HG02798 (cell line): ENCODE results near the gene PAQR6.

Experiments
- ATAC-seq: cut with Tn5 transposase; IDR thresholded peaks from one replicate; pipeline ENCODE4 v1.9.1; 2021; ENCODE audit warnings: mild to moderate bottlenecking; ENCODE audit not compliant: unreplicated experiment, poor library complexity

PAQR6 gene

GRCh38 chr1:156266051-156266450, 18.2 kb upstream of the PAQR6 start:
- ATAC-seq = no peak

DNA sequence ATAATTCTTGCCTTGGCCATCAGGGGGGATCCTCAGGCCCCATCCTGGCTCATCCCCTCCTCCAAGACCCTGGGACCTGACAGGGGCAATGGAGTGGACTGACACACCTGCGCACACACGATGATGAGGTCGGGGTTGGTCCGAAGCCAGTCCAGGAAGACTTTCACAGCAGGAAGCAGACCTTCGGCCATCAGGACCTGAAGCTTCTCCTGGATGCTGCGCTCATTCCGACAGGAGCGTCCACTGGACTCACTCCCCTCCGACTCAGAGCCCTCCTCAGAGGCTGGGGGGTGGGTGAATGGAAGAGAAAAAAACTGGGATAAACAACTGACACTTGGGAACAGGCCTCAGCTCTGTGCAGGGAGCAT, 15.4 kb upstream of the PAQR6 start:
- ATAC-seq = no peak

DNA sequence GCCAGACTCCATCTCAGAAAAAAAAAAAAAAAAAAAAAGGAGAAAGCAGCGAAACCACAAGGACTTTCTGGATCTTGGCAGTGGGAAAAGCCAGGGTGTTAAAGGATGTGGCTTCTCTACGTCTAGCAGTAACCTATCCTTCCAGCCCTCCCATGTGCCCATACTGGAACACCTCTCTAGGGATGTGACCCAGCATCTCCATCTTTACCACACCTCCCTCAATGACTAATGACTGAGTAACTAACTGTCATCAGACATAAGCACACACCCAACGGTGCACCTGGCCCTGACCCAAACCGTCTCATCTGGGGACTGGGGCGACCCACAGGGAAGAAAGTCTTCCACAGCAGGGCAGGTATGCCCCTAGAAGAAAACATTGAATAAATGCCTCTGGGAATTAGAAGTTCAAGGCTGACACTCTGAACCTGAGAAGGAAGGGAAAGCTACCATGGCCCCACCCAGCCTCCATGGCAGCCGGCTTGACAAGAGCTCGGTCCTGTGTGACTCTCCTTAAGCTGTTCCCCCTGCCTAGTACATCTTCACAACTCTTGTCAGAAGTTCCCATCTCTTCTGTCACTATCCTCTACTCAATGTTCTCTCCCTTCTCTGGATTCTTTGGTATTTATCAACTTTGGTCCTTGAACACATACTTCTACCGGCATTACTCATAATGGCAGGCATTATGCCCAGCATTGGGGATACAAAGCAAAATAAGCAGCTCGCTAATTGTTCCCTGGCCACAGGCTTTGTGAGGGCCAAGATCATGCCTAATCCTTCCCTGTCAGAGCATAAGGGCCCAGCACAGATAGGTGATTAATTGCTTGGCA, 14.8 kb upstream of the PAQR6 start:
- no peak for ATAC-seq

GRCh38 chr1:156260896-156261295, 13.0 kb upstream of the PAQR6 start:
- no peak for ATAC-seq

GRCh38 chr1:156259805-156260204, 11.9 kb upstream of the PAQR6 start:
- no peak for ATAC-seq

GRCh38 chr1:156258859-156259258, 11.0 kb upstream of the PAQR6 start:
- no peak for ATAC-seq

DNA sequence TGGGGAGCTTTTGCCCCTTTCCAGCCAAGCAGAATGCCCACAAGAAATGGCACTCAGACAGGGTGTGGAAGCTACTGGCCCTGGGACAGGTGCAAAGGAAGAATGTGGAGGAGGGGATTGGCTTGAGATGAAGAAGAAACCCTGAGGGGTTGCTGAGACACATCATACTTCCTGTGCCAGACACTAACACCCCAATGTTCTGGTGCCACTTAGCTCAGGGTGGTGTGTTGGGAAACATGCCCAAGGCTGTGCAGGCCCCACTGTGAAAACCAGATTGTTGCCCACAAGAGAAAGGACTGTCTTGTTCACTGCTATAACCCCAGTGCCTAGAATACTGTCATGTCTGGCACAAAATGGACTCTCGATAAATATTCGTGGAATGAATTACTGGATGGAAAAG, 9.9 kb upstream of the PAQR6 start:
- no peak for ATAC-seq

- ATAC-seq = no peak
Measured at GRCh38 chr1:156253634-156254033, 5.8 kb upstream of the PAQR6 start.

- no peak for ATAC-seq
Measured at GRCh38 chr1:156251527-156251926, 3.7 kb upstream of the PAQR6 start.

GRCh38 chr1:156249593-156249992, 1.7 kb upstream of the PAQR6 start:
- ATAC-seq = no peak

GRCh38 chr1:156248323-156248683, 447 bp upstream of the PAQR6 start:
- no peak for ATAC-seq

DNA sequence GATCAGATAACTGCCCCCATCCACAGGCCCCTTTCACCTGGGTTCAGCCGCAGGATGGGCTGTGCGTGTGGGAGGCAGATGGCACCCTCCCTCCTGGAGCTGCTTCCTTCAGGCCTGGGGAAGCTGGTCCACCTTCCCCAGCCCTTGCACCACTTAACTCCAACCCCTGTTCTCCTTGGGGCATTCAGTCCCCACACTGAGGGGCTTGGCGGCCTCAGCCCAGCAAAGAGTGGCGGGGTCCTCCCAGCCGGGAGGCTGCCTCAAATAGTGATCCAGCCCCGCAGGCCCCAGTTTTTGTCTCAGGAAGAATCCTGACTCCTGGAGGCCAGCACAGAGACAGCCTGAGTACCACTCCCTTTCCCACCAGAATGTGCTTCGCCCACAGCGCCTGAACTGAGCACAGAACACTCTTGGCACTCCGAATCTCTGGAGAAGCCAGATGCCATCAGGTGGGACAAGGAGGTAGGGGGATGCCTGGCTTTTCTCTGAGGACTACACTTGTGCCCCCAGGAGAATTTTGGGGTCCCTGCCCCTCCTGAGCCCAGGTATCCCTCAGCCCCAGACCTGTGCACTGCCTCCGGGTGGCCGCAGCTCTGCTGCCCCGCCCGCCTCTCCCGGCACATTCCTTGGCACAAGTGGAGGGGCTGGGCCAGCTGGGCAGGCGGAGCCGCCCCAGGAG, 936 bp downstream of the PAQR6 start:
- ATAC-seq = no peak

DNA sequence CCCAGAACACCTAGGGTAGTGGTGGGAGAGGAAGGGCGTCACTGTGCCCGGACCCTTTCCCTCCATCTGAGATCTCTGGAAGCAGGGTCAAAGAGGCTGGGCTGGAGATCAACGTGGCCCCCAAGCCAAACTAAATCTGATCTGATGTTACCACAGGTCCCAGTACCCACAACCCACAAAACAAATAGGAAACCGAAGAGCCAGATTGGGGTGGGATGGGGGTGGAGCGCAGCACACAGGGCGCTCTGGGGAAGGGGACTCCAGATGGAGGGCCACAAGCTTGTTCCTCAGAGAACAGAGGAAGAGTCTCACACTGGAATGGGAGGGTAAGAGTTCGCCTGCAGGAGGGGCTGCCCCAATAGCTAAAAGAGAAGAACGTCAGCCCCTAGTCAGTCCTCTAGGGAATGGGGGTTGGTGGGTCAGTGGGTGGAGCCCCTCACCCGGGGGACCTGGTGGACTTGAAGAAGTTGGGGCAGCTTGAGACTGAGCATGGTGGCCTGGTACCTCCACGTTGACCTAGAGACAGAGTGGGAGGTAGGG, 1.5 kb downstream of the PAQR6 start:
- ATAC-seq = no peak

- ATAC-seq = no peak
Measured at GRCh38 chr1:156245451-156246232, 2.2 kb downstream of the PAQR6 start.

DNA sequence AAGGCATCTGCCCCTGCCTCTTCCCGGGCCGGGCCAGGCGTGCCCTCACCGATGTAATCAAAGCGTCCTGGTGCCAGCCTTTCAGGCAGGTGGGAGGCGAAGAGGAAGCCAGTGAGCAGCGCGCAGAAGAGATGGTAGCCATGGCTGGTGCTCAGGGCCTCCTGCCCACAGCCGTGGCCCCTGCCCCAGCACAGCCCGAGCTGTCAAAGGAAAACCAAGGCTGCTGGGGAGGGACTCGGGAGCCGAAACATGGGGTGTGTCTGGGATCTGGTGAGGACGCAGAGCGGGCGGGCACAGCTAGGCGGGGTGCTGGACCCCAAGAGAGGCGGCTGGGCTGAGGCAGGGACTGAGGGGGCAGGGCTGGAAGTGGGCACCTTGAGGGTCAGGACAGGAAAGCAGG, 3.1 kb downstream of the PAQR6 start:
- no peak for ATAC-seq

- no peak for ATAC-seq
Measured at GRCh38 chr1:156244126-156244525, 3.7 kb downstream of the PAQR6 start.

DNA sequence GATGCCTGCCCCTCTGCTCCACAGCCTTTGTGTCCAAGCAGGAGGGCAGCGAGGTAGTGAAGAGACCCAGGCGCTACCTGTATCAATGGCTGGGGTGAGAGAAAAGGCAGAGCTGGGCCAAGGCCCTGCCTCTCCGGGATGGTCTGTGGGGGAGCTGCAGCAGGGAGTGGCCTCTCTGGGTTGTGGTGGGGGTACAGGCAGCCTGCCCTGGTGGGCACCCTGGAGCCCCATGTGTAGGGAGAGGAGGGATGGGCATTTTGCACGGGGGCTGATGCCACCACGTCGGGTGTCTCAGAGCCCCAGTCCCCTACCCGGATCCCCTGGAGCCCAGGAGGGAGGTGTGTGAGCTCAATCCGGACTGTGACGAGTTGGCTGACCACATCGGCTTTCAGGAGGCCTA, 5.1 kb downstream of the PAQR6 start:
- ATAC-seq = no peak

GRCh38 chr1:156241926-156242325, 5.9 kb downstream of the PAQR6 start, which contains the start of gene BGLAP:
TSS of gene BGLAP (plus strand) at chr1:156242184. CDS start at chr1:156242232, 48 bp downstream.
- ATAC-seq = no peak

DNA sequence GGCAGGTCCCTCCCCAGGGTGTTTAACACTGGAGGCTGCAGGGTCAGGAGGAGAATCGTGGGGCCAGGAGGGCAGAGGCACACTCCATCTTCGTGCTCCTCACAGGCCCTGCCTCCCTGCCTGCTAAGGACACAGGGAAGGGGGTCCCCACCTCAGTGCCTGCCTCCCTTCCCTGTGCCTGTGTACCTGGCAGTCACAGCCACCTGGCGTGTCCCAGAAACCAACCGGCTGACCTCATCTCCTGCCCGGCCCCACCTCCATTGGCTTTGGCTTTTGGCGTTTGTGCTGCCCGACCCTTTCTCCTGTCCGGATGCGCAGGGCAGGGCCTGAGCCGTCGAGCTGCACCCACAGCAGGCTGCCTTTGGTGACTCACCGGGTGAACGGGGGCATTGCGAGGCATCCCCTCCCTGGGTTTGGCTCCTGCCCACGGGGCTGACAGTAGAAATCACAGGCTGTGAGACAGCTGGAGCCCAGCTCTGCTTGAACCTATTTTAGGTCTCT, 6.5 kb downstream of the PAQR6 start:
- no peak for ATAC-seq

DNA sequence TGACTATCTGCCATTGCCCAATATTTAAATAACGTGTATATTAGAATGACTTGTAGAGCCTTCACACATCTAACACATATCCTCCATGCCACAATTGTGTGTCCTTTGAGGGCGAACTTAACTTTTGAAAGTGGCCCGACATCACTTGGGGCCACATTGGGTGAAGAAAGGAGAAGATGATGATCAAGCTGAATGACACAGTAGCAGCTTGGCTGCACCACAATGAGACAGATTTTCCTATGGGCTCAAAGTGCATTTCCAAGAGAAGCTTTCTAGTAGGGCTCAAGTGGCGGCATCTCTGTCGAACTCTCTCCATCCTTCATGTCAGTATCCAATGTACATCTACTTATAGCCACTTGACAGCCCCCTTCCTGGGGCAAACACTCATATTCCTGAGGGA, 9.6 kb downstream of the PAQR6 start:
- no peak for ATAC-seq

GRCh38 chr1:156236164-156236563, 11.7 kb downstream of the PAQR6 start:
- no peak for ATAC-seq
